NCI-H1417 (cell line): Measurements from ENCODE around the gene ANKRD37.
"Not testable (repeated sequence)": the region's sequence is repeated elsewhere in the genome, so short reads cannot be mapped to it uniquely, and the experiment has no call there.

Experiments
- DNase-seq, 3 experiments: peaks; one replicate each; lab custom pipeline; 2025; lab: John Stamatoyannopoulos, UW

Gene ANKRD37, protein sequence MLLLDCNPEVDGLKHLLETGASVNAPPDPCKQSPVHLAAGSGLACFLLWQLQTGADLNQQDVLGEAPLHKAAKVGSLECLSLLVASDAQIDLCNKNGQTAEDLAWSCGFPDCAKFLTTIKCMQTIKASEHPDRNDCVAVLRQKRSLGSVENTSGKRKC

DNA sequence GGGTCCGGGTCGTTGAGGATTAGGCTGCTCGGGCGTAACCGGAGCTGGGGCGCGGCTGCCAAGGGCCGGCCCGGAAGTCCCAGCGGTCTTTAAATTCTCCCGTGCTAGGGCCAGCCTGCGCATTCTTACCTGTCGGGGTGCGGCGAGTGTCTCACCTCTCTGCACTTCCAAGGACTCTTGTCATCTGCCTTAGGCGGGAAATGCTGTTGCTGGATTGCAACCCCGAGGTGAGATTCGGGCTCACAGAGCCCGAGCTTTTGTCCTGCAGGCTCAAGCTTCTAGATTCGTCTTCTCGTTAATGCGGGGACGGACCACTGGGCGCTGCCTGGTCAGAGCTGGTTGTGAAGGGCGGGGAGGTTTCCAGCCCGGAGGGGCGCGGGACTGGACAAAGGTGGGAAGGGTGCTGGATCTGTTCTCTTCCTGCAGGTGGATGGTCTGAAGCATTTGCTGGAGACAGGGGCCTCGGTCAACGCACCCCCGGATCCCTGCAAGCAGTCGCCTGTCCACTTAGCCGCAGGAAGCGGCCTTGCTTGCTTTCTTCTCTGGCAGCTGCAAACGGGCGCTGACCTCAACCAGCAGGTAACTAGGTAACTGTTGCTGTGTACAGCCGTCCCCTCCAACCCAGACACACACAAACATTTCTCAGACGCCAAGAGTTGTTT is at the start of gene ANKRD37:
Gene ANKRD37 (plus strand): TSS at position 118 of the 662 bp plus-strand sequence. CDS start 83 bp downstream, at position 201.
- peak; percentile 31 to 90 (median 85) for DNase-seq

DNA sequence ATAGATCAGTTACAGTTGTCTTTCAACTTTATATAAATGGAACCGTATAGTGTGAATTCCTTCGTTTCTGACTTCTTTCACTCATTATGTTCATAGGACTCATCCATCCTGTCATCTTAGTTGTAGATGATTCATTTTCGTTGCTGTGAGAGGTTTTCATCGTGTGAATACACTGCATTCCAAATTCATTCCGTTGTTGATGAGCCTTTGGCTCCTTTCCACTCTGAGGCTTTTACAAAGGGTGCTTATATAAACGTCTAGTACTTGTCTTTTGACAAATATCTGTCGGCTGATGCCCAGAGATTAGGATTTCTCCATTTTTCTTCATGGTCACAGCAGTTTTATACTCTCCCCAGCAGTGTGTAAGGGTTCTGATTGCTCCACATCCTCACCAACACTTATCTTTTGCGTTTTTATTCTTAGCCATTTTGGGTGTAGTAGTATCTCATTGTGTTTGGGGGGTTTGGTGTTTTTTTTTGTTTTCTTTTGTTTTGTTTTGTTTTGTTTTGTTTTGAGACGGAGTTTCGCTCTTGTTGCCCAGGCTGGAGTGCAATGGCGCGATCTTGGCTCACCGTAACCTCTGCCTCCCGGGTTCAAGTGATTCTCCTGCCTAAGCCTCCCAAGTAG is 49.6 kb upstream of the ANKRD37 start:
- no peak for DNase-seq

DNA sequence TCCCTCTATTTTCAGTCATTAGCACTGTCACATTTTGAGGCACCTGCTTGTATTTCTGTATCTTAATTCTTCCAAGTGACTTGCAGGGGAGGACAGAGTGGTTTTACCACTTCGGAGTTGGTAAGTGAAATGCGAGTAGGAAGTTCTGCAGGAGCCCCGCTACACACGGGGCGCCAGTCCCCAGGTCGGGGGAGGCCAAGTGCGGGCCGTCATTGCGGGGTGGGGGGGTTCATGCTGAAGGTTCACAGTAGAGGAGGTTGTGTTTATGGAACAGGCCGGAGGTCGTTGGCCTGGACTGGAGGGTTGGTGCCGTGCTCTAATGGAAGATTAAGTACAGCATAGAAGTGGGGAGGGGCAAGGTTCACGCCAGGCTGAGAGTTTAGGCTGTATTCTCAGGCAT is 45.0 kb upstream of the ANKRD37 start:
- no peak for DNase-seq

DNA sequence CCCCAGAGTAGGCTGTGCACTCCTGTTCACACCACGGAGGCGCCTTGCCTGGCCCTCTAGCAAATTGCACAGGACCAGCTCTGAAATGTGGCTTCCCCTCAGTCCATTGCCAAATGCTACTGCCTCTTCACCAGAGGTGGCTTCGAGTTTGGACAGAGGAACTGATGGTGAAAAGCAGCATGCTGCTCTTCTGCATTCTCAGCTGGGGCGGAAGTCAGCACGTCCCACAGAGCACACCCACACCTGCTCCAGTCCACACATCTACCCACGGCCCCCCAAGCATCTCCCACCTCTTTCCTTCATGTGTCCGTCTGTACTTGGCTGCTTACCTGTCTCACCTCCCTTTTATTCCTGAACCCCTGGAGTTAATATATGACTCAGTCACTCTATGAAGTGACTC is 44.4 kb upstream of the ANKRD37 start:
- no peak for DNase-seq

DNA sequence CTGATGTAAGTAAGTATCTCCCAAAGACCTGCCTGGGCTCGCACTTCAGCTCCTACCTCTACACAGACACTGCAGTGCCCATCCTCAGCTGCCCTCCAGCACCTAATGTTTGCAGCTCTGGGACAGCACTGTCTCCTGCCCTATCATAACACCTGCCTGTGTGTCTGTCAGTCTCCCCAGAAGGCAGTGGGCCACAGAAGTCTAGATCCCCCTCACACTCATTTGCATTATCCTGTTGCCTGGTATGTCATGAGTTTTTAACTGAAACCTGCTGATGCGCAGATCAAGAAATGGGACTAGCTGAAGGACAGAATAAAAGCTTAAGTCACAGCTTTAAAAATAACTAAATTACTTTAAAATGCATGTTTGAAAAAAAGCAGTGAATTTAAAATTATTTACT is 43.9 kb upstream of the ANKRD37 start:
- no peak for DNase-seq

DNA sequence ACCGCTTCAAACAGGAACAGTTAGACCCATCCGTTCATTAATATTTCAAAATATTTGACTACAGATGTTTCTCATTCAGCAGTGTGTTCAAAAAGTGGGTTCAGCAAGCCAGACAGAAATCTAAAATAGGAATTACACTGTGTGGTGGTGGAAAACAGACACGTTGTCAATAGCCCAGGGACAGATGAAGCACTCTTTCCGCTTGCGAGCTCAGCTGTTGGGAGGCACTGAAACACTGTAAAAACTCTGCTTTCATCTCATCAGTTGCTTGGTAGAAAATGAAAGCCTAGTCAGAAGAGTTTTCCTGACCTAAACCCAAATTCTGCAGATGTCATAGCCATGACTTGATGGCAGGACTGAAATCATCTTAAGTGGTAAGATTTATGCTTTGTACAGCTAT is 39.4 kb upstream of the ANKRD37 start:
- DNase-seq = no peak

DNA sequence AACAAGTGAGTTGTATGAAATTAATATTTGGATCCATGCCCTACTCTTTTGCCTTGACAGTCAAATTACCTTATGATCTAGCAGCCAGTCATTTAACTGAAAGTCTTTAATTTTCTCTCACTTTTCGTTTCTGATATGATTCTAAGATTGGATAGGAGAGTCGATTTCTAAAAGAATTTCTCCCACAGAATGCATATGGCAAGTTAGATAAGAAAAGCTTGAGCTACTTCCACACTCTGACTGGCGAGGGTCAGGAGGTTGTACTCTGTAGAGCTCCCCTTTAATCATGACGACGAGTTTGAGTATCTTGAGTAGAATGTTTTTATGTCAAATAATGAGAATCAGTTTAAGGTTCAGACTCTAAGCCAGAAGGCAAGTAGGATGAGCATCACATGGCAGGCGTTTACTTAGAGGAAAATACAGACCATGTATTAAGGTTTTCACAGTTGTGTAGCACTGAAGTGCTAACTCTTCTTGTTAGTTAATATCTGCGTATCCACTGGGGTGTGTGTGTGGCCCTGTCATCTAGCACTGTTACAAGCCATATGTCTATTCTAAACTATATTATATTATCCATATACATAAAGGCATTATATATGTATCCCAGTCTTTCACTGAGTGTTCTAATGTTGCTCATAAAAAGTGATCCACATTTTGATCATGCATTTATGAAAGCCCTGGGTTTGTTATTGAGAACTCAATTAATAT is 38.8 kb upstream of the ANKRD37 start:
- no peak for DNase-seq

DNA sequence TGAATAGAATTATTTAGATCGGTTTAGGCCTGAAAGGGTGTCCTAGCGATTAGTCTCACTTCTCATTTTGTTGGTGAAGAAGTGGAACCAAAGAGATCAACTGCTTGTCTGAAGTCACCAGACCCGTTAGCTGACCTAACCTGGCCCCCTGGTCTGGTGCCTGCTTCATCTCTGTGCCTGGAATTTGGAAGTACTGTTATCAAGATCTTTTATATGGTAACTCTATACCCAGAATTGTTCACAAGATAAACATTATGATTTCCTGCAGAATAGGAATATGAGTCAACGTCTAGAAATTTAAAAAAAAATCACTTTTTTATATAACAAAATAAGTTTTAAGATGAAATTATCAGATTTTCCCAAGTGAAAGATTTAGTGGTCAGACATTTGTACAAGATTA is 38.1 kb upstream of the ANKRD37 start:
- DNase-seq = no peak

DNA sequence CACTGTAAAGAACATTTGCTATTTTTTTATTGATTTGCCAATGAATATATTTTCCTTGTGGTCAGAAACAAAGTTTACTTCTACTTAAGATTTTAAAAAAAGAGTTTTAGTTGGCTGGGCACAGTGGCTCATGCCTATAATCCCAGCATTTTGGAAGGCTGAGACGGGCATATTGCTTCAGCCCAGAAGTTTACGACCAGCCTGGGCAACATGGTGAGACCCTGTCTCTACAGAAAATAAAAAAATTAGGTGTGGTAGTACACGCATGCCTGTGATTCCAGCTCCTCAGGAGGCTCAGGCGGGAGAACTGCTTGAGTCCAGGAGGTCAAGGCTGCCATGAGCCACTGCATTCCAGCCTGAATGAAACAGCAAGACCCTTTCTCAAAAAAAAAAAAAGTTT is 37.7 kb upstream of the ANKRD37 start:
- DNase-seq = no peak

DNA sequence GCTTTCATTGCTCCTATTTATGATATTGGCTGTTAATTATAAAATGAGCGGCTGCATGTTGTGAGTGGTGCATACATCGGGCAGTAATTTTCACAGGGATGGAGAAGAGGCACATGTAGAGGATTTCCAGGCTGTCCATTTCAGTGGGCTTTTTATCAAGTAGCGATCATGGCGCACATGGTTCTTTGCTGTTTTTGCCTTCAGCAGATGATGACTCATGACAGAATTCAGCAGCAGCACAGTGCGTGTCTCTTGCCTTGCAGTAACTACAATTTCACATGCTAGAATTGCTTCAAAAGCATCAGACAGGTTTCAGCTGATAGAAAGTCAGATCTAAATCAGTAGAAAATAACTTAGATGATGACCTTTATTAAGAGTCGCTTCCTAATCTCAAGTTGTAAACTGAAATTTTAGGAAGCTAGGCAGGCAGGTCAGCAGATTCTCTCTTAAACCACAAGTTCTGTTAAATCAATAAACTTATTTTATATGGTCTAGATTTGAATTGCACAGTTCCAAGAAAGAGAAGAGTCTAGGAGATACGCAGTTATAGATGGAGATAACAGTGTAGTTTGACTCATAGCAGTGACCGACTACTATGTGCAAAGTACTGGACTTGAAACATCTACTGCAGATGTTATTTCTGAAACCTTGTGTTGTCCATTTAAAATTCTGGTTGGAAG is 36.7 kb upstream of the ANKRD37 start:
- no peak for DNase-seq

DNA sequence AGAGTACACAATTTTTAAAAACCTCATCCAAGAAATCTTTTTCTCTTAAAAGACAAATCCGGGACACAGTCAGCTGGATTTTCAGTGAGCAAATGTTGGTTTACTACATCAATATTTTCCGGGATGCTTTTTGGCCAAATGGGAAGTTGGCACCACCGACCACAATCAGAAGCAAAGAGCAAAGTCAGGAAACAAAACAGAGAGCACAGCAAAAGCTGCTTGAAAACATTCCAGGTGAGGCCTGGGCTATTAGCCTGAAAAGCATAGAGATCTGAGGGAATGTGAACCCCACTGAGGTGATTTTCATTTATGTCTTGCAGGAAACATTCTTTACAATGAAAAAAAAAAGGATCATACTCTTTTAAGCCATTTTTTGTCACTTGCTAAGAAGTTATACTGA is 34.8 kb upstream of the ANKRD37 start:
- no peak for DNase-seq

DNA sequence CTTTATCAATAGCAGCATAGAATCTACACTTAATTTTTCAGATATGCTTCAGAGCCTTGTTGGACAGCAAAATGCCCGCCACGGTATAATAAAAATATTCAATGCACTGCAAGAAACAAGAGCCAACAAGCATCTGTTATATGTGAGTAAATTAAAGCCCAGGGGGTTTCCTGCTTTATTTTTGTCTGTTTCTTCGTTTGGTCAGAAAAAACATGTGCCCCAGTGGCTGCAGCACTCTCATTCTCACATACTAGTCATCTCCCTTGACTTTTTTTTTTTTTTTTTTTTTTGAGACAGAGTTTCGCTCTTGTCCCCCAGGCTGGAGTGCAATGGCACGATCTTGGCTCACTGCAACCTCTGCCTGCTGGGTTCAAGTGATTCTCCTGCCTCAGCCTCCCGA is 34.1 kb upstream of the ANKRD37 start:
- DNase-seq = not testable (repeated sequence)

DNA sequence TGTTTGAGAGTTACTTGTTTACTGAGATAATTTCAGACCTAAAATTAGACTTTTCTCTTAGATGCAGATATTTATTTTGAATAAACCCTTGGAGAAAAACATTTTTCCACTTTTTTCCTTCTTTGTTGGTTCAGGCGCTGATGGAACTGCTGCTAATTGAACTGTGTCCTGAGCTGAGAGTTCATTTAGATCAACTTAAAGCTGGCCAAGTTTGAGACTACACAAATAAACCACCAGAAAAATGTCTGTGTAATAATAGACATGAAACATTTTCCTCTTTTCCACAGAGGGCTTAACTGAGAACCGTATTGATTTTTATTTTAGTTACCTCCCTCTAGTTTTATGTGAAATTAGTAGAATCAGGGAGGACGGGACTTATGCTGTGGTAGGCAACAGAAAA is 33.4 kb upstream of the ANKRD37 start:
- DNase-seq = no peak

DNA sequence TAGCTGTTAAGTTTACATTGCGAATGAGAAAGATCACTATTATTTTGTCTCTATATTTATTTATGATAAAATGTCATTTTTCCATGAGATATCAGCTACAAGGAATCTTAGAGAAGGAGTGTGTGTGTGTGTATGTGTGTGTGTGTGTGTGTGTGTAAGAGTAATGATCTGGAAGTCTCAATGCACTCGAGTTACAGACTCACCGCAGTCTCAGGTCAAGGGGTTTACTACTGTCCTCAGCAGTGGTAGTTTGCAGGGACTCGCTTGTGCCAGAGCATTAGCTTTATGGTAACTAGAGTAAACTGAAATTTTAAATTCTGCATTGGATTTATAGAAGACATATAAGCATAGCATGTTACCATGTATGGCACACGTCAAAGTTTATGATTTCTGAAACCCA is 31.8 kb upstream of the ANKRD37 start:
- no peak for DNase-seq

DNA sequence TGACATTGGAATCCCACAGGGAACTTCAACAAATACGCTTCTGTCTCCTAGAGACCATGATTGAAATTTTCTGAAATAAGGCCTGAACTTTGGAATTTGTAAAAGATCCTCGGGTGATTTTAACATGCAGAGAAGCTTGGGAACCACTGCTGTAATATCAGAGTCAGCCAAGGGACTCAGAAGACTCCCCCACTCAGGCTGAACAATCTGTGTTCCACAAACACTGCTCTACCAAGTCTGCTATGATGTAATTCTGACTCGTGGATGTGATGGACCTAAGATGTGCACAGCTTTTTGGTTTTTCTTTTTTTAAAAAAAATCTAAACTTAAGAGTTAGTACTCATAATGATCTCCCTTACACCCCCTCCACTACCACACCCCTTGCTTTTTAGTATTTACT is 26.9 kb upstream of the ANKRD37 start:
- DNase-seq = no peak

DNA sequence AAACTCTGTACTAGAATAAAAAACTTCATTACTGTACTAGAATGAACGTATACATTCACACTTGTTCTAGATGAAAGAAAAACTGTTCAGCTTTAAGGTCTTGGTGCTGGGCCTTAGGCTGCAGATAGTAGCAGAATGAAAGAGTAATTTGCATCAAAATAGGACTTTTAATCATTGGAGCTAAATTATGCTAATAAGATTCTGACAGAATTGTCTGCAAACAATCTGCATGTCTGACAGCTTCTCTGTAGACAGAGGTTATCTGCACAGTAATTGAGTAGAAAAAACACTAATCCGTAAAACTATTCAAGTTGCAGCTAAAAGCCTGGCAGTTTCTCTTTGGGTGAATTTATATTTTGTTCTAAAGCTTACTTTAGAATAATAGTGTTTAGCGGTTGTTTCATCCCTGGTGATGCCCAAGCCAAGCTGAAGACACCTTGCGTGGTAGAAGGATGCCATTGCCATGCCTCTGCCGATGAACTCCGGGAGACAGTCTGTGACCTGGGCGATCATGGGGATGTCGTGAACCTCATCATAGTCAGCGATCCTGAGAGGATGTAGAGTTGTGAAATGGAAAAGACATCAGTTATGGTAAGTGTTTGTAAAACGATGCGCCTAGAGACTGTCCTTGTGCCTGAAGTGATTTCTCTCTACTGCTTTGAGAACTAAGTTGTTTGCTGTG is 26.2 kb upstream of the ANKRD37 start:
- DNase-seq = no peak

DNA sequence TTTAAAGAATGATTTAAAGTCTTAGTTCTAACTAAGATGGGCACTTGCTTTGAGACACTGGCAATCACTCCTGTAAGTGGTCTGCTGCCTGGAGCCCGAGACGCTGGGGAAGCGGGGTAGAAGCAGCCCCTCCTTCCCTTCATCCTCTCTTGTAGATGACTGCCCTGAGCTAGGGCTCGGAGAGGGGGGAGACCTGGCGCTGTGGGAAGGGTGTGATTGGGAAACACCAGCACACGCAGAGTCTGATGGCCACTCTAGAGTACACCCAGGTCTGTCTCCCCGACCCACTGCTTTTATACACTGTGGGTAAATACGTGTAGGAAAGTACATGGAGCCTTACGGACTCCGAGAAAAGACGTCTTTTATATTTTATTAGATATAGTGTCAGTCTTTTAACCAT is 24.9 kb upstream of the ANKRD37 start:
- DNase-seq = no peak

DNA sequence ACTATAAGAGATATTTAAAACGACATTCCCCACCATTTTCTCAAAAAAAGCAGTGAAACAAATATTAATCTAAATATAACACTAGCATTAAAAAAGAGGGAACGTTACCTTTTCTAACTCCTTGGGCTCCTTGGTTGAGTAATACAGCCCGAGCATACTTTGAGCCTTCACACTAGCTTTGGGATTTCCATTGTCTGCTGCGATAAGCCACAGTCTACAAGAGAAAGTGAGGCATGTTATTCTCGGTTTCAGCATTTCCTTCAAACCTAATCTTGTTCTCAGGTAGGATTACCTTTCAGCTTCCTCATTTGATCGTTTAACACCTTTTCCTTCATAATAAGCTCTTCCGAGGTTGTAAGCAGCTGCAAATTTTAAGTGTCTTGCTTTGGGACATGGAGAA is 22.6 kb upstream of the ANKRD37 start:
- no peak for DNase-seq

DNA sequence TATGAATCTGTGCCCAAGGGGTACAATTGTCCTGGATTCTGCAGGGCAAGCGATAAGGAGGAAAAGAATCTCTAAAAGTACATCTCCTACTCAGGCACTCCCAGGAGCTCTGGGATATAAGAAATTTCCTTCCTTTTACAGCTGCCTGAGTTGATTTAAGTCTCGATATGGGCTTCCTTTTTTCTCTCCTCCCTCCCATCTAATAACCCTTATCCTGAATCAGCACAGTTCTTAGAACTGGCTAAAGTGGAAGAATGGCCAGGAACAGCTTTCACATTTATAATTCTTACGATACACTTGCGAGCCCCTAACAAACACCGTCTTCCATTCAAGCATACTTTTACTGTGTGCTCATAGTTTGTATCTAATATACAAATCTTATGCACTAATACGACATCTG is 22.1 kb upstream of the ANKRD37 start:
- no peak for DNase-seq

DNA sequence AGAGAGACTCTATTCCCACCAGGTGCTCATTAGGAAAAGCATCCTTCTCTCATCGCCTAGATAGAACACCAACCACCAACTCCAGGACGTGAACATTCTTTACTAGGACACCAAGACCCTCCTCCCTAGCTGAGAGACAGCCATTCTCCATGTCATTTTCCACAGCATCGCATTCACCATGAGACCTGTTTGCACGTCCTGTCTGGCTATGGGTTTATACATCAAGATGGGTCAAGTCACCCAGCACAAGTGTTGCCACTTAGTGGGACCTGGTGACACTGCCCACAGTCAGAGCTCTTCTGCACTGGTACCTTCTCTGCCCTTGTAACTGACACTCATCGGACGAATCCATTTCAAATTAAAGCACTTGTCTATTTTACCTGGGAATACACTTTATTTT is 18.4 kb upstream of the ANKRD37 start:
- DNase-seq = no peak

DNA sequence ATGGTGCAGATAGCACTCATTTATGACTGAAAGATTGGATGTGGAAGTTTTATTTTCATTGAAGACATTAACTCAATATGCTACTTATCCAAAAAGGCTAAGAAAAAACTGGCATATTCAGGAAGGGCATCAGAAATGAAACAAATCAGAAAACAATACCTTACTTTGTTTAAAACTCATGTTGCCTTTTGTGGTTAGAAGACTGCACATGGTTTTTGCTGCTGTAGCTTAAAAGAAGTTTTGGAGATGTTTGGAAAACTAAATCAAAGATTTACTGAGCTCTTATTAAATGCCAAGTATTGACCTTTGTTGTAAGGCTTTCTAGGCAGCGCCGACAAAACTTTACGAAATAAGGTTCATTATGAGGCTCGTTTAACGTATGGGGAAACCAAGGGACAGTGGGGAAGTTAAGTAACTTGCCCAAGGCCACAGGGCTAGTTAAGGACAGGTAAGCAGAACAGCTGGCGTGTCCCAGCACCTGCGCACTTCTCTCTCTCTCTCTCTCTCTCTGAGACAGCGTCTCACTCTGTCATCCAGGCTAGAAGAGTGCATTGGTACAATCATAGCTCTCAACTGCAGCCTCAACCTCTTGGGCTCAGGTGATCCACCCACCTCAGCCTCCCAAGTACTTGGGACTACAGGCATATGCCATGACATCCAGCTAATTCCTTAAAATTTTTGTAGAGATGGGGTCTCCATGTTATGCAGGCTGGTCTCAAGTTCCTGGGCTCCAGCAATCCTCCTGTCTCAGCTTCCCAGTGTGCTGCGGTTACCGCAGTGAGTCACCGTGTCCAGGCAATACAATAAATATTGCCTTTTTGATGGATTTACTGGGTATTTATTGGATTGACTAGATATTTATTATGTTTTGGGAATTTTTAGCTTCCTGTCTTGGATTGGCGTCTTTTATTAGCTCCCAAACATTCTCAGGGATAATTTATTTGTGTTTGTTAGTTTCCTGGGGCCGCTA is 17.0 kb upstream of the ANKRD37 start:
- no peak for DNase-seq
